HK-2 (cell line): ENCODE results near the gene THPO.

ENCODE experiments used
- DNase-seq: peaks from one replicate; pipeline ENCODE4 v3.0.0-alpha.2; 2018; ENCODE audit not compliant: unreplicated experiment

THPO gene

GRCh38 chr3:184384856-184385422, 6.9 kb upstream of the THPO start:
- no peak for DNase-seq

DNA sequence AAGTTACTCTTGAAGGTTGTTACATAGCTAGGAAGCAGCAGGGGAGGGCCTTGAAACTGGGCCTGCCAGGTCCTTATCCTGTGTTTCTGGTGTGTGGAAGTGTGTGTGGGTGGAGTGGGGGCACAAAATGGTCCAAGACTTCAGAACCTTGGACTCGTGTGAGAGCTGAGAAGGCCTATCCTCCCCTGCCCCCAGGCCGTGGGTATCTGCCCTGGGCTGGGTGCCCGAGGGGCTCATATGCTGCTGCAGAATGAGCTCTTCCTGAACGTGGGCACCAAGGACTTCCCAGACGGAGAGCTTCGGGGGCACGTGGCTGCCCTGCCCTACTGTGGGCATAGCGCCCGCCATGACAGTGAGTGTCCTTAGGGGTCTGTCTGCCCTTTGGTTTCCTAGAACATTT, 6.3 kb upstream of the THPO start:
- DNase-seq, result no peak

- DNase-seq, result no peak
Measured at GRCh38 chr3:184383033-184383740, 5.2 kb upstream of the THPO start.

- no peak for DNase-seq
Measured at GRCh38 chr3:184382326-184383032, 4.5 kb upstream of the THPO start.

GRCh38 chr3:184381261-184382224, 3.5 kb upstream of the THPO start:
- no peak for DNase-seq

- no peak for DNase-seq
Measured at GRCh38 chr3:184380627-184381260, 2.7 kb upstream of the THPO start.

DNA sequence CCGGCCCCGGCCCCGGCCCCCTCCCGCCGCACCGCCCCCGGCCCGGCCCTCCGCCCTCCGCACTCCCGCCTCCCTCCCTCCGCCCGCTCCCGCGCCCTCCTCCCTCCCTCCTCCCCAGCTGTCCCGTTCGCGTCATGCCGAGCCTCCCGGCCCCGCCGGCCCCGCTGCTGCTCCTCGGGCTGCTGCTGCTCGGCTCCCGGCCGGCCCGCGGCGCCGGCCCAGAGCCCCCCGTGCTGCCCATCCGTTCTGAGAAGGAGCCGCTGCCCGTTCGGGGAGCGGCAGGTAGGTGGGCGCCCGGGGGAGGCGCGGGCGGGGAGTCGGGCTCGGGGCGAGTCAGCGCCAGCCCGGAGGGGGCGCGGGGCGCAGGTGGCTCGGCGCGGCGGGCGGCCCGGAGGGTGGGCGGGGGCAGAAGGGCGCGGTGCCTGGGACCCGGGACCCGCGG, 2.2 kb upstream of the THPO start:
- no peak for DNase-seq

DNA sequence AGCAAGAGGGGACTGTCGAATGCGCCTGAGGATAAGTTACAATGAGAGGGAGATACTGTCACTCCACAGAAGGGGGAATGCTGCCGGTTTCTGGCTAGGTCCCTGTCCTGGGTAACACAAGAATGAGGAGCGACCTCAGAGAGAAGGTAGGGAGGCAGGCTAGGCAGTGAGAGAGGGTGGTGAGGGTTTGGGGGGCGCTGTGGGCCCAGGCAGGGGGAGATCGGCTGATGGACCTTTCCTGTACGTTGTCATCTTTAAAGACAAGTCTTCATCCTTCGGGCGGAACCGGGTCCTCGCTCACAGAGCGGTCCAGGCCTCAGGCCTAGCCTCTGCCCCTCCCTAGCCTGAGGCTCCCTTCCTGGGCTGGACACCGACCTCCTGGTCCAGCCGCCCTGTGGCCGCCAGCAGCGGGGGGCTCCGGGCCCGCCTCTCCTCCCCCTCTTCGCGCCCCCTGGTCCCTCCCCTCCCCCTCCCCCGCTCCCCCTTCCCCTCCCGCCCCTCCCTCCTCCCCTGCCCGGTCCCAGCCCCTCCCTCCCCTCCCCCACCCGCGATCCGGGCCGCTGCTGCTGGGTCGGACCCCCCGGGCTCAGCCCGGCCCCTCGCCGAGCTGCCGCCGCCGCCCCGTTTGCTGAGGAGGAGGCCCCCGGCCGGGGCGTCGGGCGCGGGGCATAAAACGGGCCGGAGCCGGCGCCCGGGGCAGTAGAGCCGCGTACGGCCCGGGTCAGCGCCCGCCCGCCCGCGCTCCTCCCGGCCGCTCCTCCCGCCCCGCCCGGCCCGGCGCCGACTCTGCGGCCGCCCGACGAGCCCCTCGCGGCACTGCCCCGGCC, 1.6 kb upstream of the THPO start, which contains the start of gene CHRD:
Gene CHRD (plus strand): TSS at position 697 of the 827 bp plus-strand sequence. CDS start 265 bp downstream, outside the sequence.
- no peak for DNase-seq

DNA sequence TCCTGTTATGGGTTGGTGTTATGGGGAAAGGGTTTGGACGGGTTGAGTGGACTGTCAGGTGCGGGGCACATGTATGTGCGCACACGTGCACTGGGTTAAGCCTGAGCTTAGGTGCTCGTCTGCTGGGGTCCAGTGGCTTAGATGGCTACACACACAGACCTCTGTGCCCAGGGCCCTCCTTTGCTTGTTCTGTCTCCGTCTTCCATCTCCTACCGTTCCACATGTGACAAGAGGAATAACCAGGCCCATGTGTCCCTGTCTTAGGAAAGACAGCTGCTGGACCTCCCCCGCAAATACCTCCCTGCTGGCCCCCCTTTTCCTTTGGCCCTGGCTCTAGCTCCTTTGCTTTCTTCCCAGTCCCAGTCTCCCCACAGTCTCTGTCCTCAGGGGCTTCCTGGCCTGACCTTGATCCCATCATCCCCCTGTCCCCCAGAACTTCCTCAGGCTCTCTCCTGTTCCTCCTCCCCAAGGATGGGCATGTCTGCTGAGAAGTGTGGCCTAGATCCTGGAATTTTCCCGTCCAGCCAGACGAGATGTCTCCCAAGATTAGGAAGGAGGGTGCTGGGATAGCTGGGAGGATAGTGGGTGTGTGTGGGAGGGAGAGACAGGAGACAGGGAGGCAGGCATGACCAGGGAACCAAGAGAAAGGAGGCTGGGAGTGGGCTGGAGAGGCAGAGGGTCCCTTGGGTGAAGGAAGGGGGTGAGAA, 797 bp upstream of the THPO start:
- no peak for DNase-seq

- DNase-seq, result no peak
Measured at GRCh38 chr3:184377374-184377773, 633 bp downstream of the THPO start.

DNA sequence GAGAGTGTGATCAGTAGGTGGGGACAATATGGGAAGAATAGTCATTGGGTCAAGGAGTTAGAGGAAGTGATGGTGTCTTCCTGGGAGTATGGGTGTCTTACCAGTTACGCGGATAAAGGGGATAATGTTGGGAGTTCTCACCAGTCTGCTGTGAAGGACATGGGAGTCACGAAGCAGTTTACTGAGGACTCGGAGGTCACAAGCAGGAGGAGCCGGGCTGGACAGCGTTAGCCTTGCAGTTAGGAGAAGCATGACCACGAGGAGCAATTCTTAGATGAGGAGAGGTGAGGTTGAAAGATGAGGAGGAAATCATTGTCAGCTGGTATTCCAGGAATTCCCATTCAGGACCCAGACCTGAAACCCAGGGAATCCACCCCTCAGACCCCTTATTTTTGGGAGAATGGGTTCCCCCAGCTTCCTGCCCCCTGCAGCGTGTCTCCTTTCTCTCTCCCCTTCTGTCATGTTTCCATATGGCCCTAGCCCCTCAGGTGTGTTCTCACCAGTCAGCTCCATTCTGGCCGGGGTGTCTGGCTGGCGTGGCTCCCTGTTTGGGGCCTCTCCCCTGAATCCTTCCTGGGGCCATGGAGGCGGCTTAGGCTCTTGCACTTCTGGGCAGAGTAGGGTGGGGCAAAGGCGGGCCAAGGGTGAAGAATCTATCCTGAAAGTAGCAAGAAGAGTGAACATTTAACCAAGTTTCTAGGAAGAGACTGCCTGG, 2.1 kb downstream of the THPO start:
- no peak for DNase-seq

- DNase-seq, result no peak
Measured at GRCh38 chr3:184373422-184373821, 4.6 kb downstream of the THPO start.

DNA sequence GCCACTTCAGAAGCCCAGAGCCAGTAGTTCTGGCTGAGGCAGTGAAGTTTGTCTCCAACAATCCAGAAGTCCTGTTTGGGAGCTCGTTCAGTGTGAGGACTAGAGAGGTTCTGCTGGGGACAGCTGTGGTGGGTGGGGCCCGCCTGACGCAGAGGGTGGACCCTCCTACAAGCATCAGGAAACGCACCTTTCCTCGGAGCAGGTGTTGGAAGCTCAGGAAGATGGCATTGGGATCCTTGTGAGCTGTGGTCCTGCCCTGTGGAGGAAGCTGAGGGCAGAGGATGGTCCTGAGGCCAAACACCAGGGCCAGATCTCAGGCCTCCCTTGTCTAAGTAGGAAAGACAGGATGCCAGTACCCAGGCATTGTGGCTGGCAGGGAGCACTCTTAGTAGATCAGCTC, 5.1 kb downstream of the THPO start:
- no peak for DNase-seq

- DNase-seq, result no peak
Measured at GRCh38 chr3:184372296-184372821, 5.6 kb downstream of the THPO start.

GRCh38 chr3:184371570-184372018, 6.4 kb downstream of the THPO start:
- DNase-seq, result peak; percentile 84

GRCh38 chr3:184368586-184369183, 9.3 kb downstream of the THPO start:
- no peak for DNase-seq

- DNase-seq, result no peak
Measured at GRCh38 chr3:184368116-184368515, 9.9 kb downstream of the THPO start.

GRCh38 chr3:184366619-184367289, 11.3 kb downstream of the THPO start:
- no peak for DNase-seq
